Stimulated activated CD4-positive, alpha-beta T cell treated with anti-CD3 and anti-CD28 coated beads, Interleukin-1b, Interleukin-23, amount 100 ng/mL, for 4 hours (primary cell): ENCODE measurements around the gene CHRNA5.

Experiments used
- DNase-seq, 2 donors: peaks; one replicate each; pipeline ENCODE4 v3.0.0-alpha.2; 2020; ENCODE audit warnings: low read depth in 2 of 2

CHRNA5 gene

DNA sequence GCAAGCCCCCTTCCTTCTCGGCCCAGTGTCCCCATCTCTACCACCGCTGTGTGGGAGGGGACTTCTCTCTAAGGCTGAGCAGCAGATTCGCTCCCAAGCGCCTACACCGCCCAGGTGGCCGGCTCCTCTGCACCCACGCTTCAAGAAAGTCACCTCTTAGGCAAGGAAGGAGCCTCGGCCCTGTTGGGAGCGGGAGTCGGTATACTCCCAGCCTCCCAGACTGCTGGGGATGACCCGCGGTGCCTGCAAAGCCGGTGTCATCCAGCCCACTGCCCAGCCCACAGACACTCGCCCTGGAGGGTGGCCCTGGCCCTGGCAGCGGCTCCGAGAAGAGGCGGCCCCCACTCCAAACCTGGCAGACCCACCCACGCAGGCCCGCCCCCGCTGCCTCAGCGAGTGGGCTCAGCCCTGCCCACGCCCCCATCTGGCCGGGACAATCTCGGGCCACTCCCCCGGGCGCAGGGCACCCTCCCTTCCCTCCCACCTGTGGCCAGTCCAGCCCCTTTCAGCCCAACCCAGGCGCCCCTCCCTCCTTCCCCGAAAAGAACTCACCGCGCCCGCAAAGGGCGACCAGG lies 75.3 kb downstream of the CHRNA5 start:
- DNase-seq, result no peak

DNA sequence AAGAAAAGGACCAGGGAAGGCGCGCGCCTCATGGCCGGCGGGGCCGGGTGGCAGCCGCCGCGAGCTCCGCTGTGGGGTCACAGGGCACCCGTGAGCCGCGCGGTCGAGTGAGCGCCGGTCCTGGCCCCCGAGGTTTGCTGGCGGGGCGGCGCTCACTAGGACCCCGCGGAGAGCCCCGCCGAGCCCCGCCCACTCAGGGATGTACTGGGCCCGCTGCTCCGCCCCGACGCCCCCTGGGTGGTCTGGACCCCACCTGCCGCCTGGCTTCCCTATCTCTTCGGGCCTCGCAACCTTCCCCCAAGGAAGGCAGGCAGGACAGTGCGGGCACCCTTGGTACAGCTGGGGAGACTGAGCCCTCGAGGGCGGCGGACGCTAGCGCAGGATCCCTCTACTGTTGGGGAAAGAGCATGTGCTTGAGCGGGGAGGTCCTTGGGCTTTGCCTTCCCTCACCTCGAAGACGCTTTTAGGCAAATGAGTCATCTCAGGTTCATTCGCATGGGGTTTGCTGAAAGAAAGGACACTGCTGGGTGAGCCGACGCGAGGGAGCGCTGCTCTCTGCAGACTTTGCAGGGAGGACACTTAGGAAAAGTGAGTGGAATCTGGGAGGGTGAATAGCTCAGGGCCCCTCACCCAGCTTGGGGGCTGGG lies 75.9 kb downstream of the CHRNA5 start, which contains the start of gene CHRNB4:
Gene CHRNB4, minus strand, starts transcription at position 109 of the 647 bp plus-strand sequence. Its CDS starts 77 bp downstream, at position 32.
- DNase-seq, result no peak

DNA sequence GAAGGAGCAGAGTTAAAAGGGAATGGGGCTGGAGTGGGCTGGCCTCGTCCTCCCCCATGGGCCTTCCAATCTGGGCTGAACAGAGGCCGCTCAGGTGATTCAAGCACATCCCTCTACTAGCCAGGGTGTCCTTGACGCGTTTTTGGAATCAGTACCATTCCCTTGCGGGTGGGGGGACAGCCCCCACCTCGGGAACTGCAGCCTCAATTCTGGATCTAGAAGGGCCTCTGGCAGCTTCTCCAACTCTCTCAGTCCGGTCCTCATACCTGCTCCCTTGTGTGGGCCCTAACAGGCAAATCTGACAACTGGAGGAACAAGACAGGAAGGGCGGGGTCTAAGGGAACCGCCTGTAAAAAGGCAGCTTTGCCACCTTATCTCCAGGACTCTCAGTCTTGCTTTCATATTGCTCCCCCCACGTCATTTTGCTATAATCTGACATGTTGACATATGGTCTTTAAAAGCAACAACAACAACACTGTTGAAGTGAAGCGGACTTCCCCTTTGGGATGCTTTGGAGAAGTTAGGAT lies 76.5 kb downstream of the CHRNA5 start:
- no peak for DNase-seq

DNA sequence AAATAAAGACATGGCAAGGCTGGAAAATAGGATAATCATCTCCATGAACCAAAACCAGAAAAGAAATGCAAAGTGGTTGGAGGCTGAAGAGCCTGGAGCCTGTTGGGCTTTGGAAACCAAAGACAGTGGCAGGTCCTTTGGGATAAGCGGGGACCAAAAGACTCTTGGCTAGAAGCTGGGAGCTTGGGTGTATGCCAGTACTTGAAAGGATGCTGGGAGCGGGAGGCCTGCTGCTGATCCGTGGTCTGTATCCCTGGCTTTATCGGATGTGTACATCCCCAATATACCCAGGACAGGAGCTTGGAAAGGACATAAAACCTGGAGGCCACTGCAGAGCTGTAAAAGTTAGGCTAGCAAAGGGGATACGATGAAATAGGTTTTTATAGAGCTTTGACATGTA lies 77.0 kb downstream of the CHRNA5 start:
- DNase-seq, result no peak
